Activated CD4-positive, CD25-positive, alpha-beta regulatory T cell (primary cell): ENCODE measurements around the gene CKLF.
A peak's percentile ranks its signal among the peaks of the same experiment; 100 is the strongest.
"Not testable (repeated sequence)": the region's sequence is repeated elsewhere in the genome, so short reads cannot be mapped to it uniquely, and the experiment has no call there.

ENCODE experiments used
- DNase-seq, 4 experiments: peaks; one replicate each; lab custom pipeline; 2025; lab: John Stamatoyannopoulos, UW

CKLF gene

GRCh38 chr16:66596986-66597848 is 44.8 kb downstream of the CKLF start:
- no peak for DNase-seq

GRCh38 chr16:66598111-66598510 is 45.7 kb downstream of the CKLF start:
- DNase-seq: no peak

- DNase-seq: no peak
These were observed 47.4 kb downstream of the CKLF start for GRCh38 chr16:66599726-66600125.

GRCh38 chr16:66600477-66600876 is 48.1 kb downstream of the CKLF start:
- no peak for DNase-seq

- no peak for DNase-seq
These were observed 49.1 kb downstream of the CKLF start for GRCh38 chr16:66601471-66601870.

GRCh38 chr16:66603537-66604375 is 51.4 kb downstream of the CKLF start:
- DNase-seq: peak; percentile 19 to 78 (median 51)

- peak; percentile 46 to 72 (median 63) for DNase-seq
These were observed 52.2 kb downstream of the CKLF start, which contains the start of gene CMTM3 for GRCh38 chr16:66604376-66605176. Gene CMTM3 (plus strand): TSS chr16:66604704. CDS start chr16:66604806, 102 bp downstream.

GRCh38 chr16:66605177-66605978 is 53.0 kb downstream of the CKLF start:
- DNase-seq: no peak

- DNase-seq: no peak
These were observed 53.8 kb downstream of the CKLF start for GRCh38 chr16:66605979-66606751.

GRCh38 chr16:66608241-66609138 is 56.1 kb downstream of the CKLF start:
- DNase-seq: peak; percentile 68 to 78 (median 76)

GRCh38 chr16:66609139-66609510 is 56.7 kb downstream of the CKLF start:
- no peak for DNase-seq

GRCh38 chr16:66610111-66610820 is 57.9 kb downstream of the CKLF start:
- no peak for DNase-seq

- DNase-seq: not testable (repeated sequence)
These were observed 59.5 kb downstream of the CKLF start for GRCh38 chr16:66611911-66612310.

GRCh38 chr16:66612422-66612821 is 60.0 kb downstream of the CKLF start:
- no peak for DNase-seq

GRCh38 chr16:66614161-66614802 is 61.9 kb downstream of the CKLF start:
- no peak for DNase-seq
